ENCODE measurements around the gene ADSS2.

The ADSS2 gene

GRCh38 chr1:244362476-244362875, 89.2 kb downstream of the ADSS2 start:
- no peak for DNase-seq

GRCh38 chr1:244361764-244362473, 89.8 kb downstream of the ADSS2 start:
- DNase-seq, result no peak
